ENCODE measurements around the gene SEC11A. TPM values are rescaled to one million over a fixed set of nuclear protein-coding genes. Genes with fewer than 3 reads are reported as not detected.

SEC11A gene
- polyA plus RNA-seq, 3 donors = 111 to 166 (median 154) TPM

DNA sequence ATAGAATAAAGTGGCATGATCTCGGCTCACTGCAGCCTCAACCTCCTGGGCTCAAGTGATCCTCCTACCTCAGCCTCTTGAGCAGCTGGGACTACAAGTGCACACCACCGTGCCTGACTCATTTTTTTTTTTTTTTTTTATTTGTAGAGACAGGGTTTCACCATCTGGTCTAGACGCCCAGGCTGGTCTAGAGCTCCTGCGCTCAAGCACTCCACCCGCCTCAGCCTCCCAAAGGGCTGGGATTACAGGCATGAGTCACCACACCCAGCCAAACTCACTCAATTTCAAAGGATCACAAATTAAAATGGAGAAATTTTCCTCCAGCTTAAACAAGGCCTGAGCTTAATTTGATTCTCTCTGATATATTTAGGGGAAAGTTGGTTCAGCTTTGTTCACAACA is 30.6 kb downstream of the SEC11A start:
- Histone ChIP-seq H2AFZ (ENCODE audit: insufficient read depth, low read depth, low read length, poor library complexity, severe bottlenecking) (no peak overlapping the region), H3K9ac (ENCODE audit: insufficient read depth, low read length, poor library complexity, severe bottlenecking) (no peak overlapping the region), H3K9me3 (replicated peaks in 1 of 2; ENCODE audit: control insufficient read depth in 1 of 2, insufficient read depth in 1 of 2, low read length in 2 of 2) (no peaks in the 10 kb centered on the region), H3K79me2 (ENCODE audit: insufficient read depth, low read length) (peaks cover 84% of the 10 kb centered on the region), H3K4me3 (replicated peaks in 1 of 3; ENCODE audit: low read depth in 2 of 3, low read length in 3 of 3) (no peak overlapping the region), H3K4me2 (replicated peaks; ENCODE audit: extremely low read depth, low read length, poor library complexity, severe bottlenecking) (no peak overlapping the region), H3K27ac (ENCODE audit: low read depth in 1 of 2, low read length in 2 of 2) (peak overlapping the region in 1 of 2 donors; percentile 31), H3K27me3 (ENCODE audit: control insufficient read depth in 2 of 2, insufficient read depth in 2 of 2, low read length in 2 of 2) (no peaks in the 10 kb centered on the region), H4K20me1 (ENCODE audit: insufficient read depth, low read length) (peaks cover 77% of the 10 kb centered on the region), H3K4me1 (ENCODE audit: control insufficient read depth in 1 of 2, insufficient read depth in 2 of 2, low read length in 2 of 2) (peaks cover 0 to 7% of the 10 kb centered on the region in 2 donors), H3K36me3 (replicated peaks in 1 of 2; ENCODE audit: control insufficient read depth in 1 of 2, insufficient read depth in 2 of 2, low read length in 2 of 2) (peaks cover 42 to 91% of the 10 kb centered on the region in 2 donors)
- H3K27ac Mint-ChIP-seq = peak overlapping the region; percentile 27 to 88 (median 76)
- H3K36me3 Mint-ChIP-seq = peaks cover 57 to 82% of the 10 kb centered on the region in 2 donors
- intact Hi-C loops (cut with micrococcal nuclease) = no loop called here
- H3K9me3 Mint-ChIP-seq = peaks cover 0 to 4% (median 0%) of the 10 kb centered on the region in 7 donors
- H3K4me3 Mint-ChIP-seq = no peak overlapping the region
- peaks cover 12% of the 10 kb centered on the region for H3K4me1 Mint-ChIP-seq
- TF ChIP-seq CTCF (IDR thresholded peaks at IDR 0.05) = no peak
- H3K27me3 Mint-ChIP-seq (ENCODE audit: low read depth in 3 of 3) = no peaks in the 10 kb centered on the region
- peak; percentile 36 to 67 (median 50) for DNase-seq
- WGBS (ENCODE audit: insufficient coverage) = 100% methylated on average over 3 of the region's 5 CpGs

DNA sequence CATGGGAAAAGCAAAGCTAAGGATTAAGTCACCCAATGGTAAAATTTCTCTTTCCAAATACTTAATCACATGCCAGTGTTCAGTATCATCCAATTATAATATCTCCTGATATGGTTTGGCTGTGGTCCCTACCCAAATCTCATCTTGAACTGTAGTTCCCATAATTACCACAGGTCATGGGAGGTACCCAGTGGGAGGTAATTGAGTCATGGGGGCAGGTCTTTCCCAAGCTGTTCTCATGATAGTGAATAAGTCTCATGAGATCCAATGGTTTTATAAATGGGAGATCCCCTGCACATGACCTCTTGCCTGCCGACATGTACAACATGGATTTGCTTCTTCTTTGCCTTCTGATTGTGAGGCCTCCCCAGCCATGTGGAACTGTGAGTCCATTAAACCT is 31.8 kb downstream of the SEC11A start:
- peak overlapping the region in 2 of 7 donors; percentile 19 to 78 for H3K27ac Mint-ChIP-seq
- Histone ChIP-seq H3K9ac (ENCODE audit: insufficient read depth, low read length, poor library complexity, severe bottlenecking) (no peak overlapping the region), H3K9me3 (replicated peaks in 1 of 2; ENCODE audit: control insufficient read depth in 1 of 2, insufficient read depth in 1 of 2, low read length in 2 of 2) (no peaks in the 10 kb centered on the region), H3K4me1 (ENCODE audit: control insufficient read depth in 1 of 2, insufficient read depth in 2 of 2, low read length in 2 of 2) (peaks cover 0 to 7% of the 10 kb centered on the region in 2 donors), H2AFZ (ENCODE audit: insufficient read depth, low read depth, low read length, poor library complexity, severe bottlenecking) (no peak overlapping the region), H4K20me1 (ENCODE audit: insufficient read depth, low read length) (peaks cover 76% of the 10 kb centered on the region), H3K36me3 (replicated peaks in 1 of 2; ENCODE audit: control insufficient read depth in 1 of 2, insufficient read depth in 2 of 2, low read length in 2 of 2) (peaks cover 48 to 92% of the 10 kb centered on the region in 2 donors), H3K27ac (ENCODE audit: low read depth in 1 of 2, low read length in 2 of 2) (no peak overlapping the region), H3K79me2 (ENCODE audit: insufficient read depth, low read length) (peaks cover 84% of the 10 kb centered on the region), H3K4me3 (replicated peaks in 1 of 3; ENCODE audit: low read depth in 2 of 3, low read length in 3 of 3) (no peak overlapping the region), H3K27me3 (ENCODE audit: control insufficient read depth in 2 of 2, insufficient read depth in 2 of 2, low read length in 2 of 2) (no peaks in the 10 kb centered on the region), H3K4me2 (replicated peaks; ENCODE audit: extremely low read depth, low read length, poor library complexity, severe bottlenecking) (no peak overlapping the region)
- peaks cover 12% of the 10 kb centered on the region for H3K4me1 Mint-ChIP-seq
- peak; percentile 11 for TF ChIP-seq CTCF (IDR thresholded peaks at IDR 0.05)
- H3K9me3 Mint-ChIP-seq = peaks cover 0 to 4% (median 0%) of the 10 kb centered on the region in 7 donors
- peaks cover 58 to 88% of the 10 kb centered on the region in 2 donors for H3K36me3 Mint-ChIP-seq
- intact Hi-C loops (cut with micrococcal nuclease) = no loop called here
- no peaks in the 10 kb centered on the region for H3K27me3 Mint-ChIP-seq (ENCODE audit: low read depth in 3 of 3)
- no CpG with 5 or more reads among the region's 1 CpG for WGBS (ENCODE audit: insufficient coverage)
- H3K4me3 Mint-ChIP-seq = no peak overlapping the region
- peak; percentile 17 to 71 (median 22) for DNase-seq

Data from CD14-positive monocyte (primary cell).